RPMI7951 (cell line): Measurements from ENCODE around the gene INMT. TPM values are rescaled to one million over a fixed set of nuclear protein-coding genes. Genes with fewer than 3 reads are reported as not detected.

Source experiments
- total RNA-seq: library from RNA; depleted of rRNA; stranded (reverse); fragments of >200 nt; shearing (Covaris generic); gene quantifications from 2 replicates; pipeline ENCODE4 v1.2.3, GENCODE V29; 2014; rRNA removed

INMT gene
- total RNA-seq, 1 experiment from 2014 or later, result 79.9 TPM

Other genes with a start within 250 kb of the INMT start
- gene GGCT, start 247.3 kb upstream of the INMT start, total RNA-seq, result 98.3 and 113 TPM in 2 replicates
- 159 and 219 TPM in 2 replicates for gene GARS1, start 157.3 kb upstream of the INMT start, total RNA-seq
- gene CRHR2, start 69.7 kb upstream of the INMT start, total RNA-seq, result not detected in 2 replicates
- 26.4 and 27.0 TPM in 2 replicates for gene MINDY4, start 19.3 kb downstream of the INMT start, total RNA-seq
- gene AQP1, start 159.7 kb downstream of the INMT start, total RNA-seq, result 68.7 and 70.4 TPM in 2 replicates
- gene GHRHR, start 211.8 kb downstream of the INMT start, total RNA-seq, result not detected in 2 replicates